Chondrocyte (in vitro differentiated cells): Measurements from ENCODE around the gene TBC1D14. TPM values are rescaled to one million over a fixed set of nuclear protein-coding genes. Genes with fewer than 3 reads are reported as not detected.
A peak's percentile ranks its signal among the peaks of the same experiment; 100 is the strongest.

Source experiments
- DNase-seq: peaks from one replicate; pipeline ENCODE4 v3.0.0; 2021; ENCODE audit warnings: mixed read lengths, low spot score
- H3K27ac Mint-ChIP-seq: one replicate; pipeline ENCODE4 v1.8.0; 2021; ENCODE audit warnings: mild to moderate bottlenecking, moderate library complexity, mixed read lengths; ENCODE audit not compliant: unreplicated experiment
- H3K27me3 Mint-ChIP-seq: 2 replicates; pipeline ENCODE4 v1.8.0; 2021; ENCODE audit warnings: low read depth, mixed read lengths
- H3K36me3 Mint-ChIP-seq: 2 replicates; pipeline ENCODE4 v1.8.0; 2021; ENCODE audit warnings: low read depth, mixed read lengths
- H3K4me1 Mint-ChIP-seq: 2 replicates; pipeline ENCODE4 v1.8.0; 2021; ENCODE audit warnings: low read depth, mild to moderate bottlenecking, mixed read lengths
- H3K4me3 Mint-ChIP-seq: one replicate; pipeline ENCODE4 v1.8.0; 2021; ENCODE audit warnings: mild to moderate bottlenecking, moderate library complexity, mixed read lengths; ENCODE audit not compliant: unreplicated experiment
- H3K9me3 Mint-ChIP-seq: 2 replicates; pipeline ENCODE4 v1.8.0; 2021; ENCODE audit warnings: low read depth, mixed read lengths
- total RNA-seq: library from RNA; stranded (reverse); gene quantifications from 3 replicates; pipeline ENCODE4 v1.2.1, GENCODE V29; 2021
- TF ChIP-seq, protein P1 (sequence below): fragments of 200-600 bp; sonication (generic); IDR thresholded peaks from 2 replicates; pipeline ENCODE4 v1.5.0; 2021; ENCODE audit warnings: antibody characterized with exemption, mild to moderate bottlenecking, moderate library complexity

TBC1D14 gene
- total RNA-seq, 1 donor from 2014 or later, result 25.2 TPM

DNA sequence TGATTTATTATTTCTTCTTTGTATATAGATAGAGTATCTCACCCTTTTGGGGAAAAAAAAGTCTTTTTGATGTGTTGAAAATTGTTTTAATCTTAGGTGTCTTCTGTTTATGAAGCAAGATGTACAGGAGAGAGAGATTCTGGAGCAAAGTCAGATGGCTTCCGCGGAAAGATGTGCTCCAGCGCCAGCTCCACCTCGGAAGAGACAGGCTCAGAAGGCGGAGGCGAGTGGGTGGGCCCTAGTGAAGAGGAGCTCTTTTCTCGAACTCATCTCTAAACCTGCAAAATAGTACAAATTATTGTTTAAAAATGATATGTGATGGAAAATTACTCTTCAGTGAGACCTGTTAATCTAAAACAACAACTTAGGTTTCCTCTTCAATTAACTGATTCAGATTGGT is 28.9 kb upstream of the TBC1D14 start:
- H3K27me3 Mint-ChIP-seq, result no peaks in the 10 kb centered on the region
- H3K9me3 Mint-ChIP-seq, result no peaks in the 10 kb centered on the region
- no peak overlapping the region for H3K27ac Mint-ChIP-seq
- DNase-seq, result no peak
- H3K4me1 Mint-ChIP-seq, result peaks cover 25% of the 10 kb centered on the region
- no peak overlapping the region for H3K4me3 Mint-ChIP-seq
- peaks cover 39% of the 10 kb centered on the region for H3K36me3 Mint-ChIP-seq
- TF ChIP-seq, protein P1, sequence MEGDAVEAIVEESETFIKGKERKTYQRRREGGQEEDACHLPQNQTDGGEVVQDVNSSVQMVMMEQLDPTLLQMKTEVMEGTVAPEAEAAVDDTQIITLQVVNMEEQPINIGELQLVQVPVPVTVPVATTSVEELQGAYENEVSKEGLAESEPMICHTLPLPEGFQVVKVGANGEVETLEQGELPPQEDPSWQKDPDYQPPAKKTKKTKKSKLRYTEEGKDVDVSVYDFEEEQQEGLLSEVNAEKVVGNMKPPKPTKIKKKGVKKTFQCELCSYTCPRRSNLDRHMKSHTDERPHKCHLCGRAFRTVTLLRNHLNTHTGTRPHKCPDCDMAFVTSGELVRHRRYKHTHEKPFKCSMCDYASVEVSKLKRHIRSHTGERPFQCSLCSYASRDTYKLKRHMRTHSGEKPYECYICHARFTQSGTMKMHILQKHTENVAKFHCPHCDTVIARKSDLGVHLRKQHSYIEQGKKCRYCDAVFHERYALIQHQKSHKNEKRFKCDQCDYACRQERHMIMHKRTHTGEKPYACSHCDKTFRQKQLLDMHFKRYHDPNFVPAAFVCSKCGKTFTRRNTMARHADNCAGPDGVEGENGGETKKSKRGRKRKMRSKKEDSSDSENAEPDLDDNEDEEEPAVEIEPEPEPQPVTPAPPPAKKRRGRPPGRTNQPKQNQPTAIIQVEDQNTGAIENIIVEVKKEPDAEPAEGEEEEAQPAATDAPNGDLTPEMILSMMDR, result no peak

GRCh38 chr4:6881908-6882307 is 27.7 kb upstream of the TBC1D14 start:
- TF ChIP-seq, protein P1, result no peak
- H3K27me3 Mint-ChIP-seq, result no peaks in the 10 kb centered on the region
- peaks cover 39% of the 10 kb centered on the region for H3K36me3 Mint-ChIP-seq
- no peak overlapping the region for H3K4me3 Mint-ChIP-seq
- no peaks in the 10 kb centered on the region for H3K9me3 Mint-ChIP-seq
- H3K27ac Mint-ChIP-seq, result no peak overlapping the region
- DNase-seq, result no peak
- peaks cover 20% of the 10 kb centered on the region for H3K4me1 Mint-ChIP-seq

- TF ChIP-seq, protein P1, result no peak
- Mint-ChIP-seq H3K27me3 (no peaks in the 10 kb centered on the region), H3K27ac (no peak overlapping the region), H3K36me3 (peaks cover 21% of the 10 kb centered on the region), H3K9me3 (no peaks in the 10 kb centered on the region), H3K4me3 (no peak overlapping the region), H3K4me1 (peaks cover 17% of the 10 kb centered on the region)
- peak; percentile 7 for DNase-seq
Measured at GRCh38 chr4:6884341-6884870, 25.2 kb upstream of the TBC1D14 start.

GRCh38 chr4:6885953-6886557 is 23.6 kb upstream of the TBC1D14 start:
- peak overlapping the region; percentile 81 for H3K27ac Mint-ChIP-seq
- TF ChIP-seq, protein P1, result peak; percentile 48
- H3K27me3 Mint-ChIP-seq, result no peaks in the 10 kb centered on the region
- peaks cover 2% of the 10 kb centered on the region for H3K9me3 Mint-ChIP-seq
- no peak overlapping the region for H3K4me3 Mint-ChIP-seq
- peaks cover 15% of the 10 kb centered on the region for H3K36me3 Mint-ChIP-seq
- peaks cover 17% of the 10 kb centered on the region for H3K4me1 Mint-ChIP-seq
- DNase-seq, result peak; percentile 47

GRCh38 chr4:6886886-6887285 is 22.7 kb upstream of the TBC1D14 start:
- TF ChIP-seq, protein P1, result no peak
- Mint-ChIP-seq H3K27ac (no peak overlapping the region), H3K4me1 (peaks cover 21% of the 10 kb centered on the region), H3K36me3 (peaks cover 11% of the 10 kb centered on the region), H3K27me3 (no peaks in the 10 kb centered on the region), H3K9me3 (peaks cover 2% of the 10 kb centered on the region), H3K4me3 (no peak overlapping the region)
- peak; percentile 39 for DNase-seq
